SK-N-SH (cell line): ENCODE measurements around the gene ASIC1. TPM values are rescaled to one million over a fixed set of nuclear protein-coding genes. Genes with fewer than 3 reads are reported as not detected.

ENCODE experiments used
- CTCF ChIA-PET: fragments of 300-600, 350-600 bp; formaldehyde crosslinking; extraction: SDS; loops from one replicate; lab custom pipeline; 2021; lab: Yijun Ruan, JAX
- POLR2A ChIA-PET: fragments of 350-600 bp; sonication (Branson Sonifier 250); formaldehyde crosslinking; extraction: SDS; loops from one replicate; lab custom pipeline; 2020; ENCODE audit warnings: antibody characterized with exemption, inconsistent platforms; lab: Yijun Ruan, JAX
- DNase-seq: peaks from one replicate; pipeline ENCODE4 v3.0.0; 2012
- H2AFZ ChIP-seq: fragments of 200-600 bp; sonication (generic); 2 replicates; pipeline ENCODE4 v1.8.1; 2016; ENCODE audit warnings: antibody characterized with exemption, mild to moderate bottlenecking, low read depth
- H3F3A ChIP-seq: fragments of 200-600 bp; sonication (generic); replicated peaks from 2 replicates; pipeline ENCODE3; 2016; ENCODE audit warnings: antibody characterized with exemption, mild to moderate bottlenecking; ENCODE audit not compliant: insufficient read depth
- H3K27ac ChIP-seq, 2 experiments: fragments of 200-500 bp in 1 of 2; fragments of 200-600 bp in 1 of 2; sonication (Bioruptor generic) in 1 of 2; sonication (generic), shearing (Covaris generic) in 1 of 2; 2 replicates each; pipeline versions ENCODE4 v1.5.1 to v1.6.1; 2014 to 2016; ENCODE audit warnings: low read depth in 2 of 2, inconsistent platforms in 1 of 2, low read length in 1 of 2, mild to moderate bottlenecking in 1 of 2, mixed read lengths in 1 of 2
- H3K27me3 ChIP-seq: fragments of 200-600 bp; sonication (generic), shearing (Covaris generic); 2 replicates; pipeline ENCODE4 v1.6.1; 2016; ENCODE audit warnings: mixed run types; ENCODE audit not compliant: insufficient read depth
- H3K36me3 ChIP-seq, 2 experiments: fragments of 200-500 bp in 1 of 2; fragments of 200-600 bp in 1 of 2; sonication (Bioruptor generic) in 1 of 2; sonication (generic) in 1 of 2; replicated peaks in 1 of 2; 2 replicates each; pipeline versions ENCODE3 to v1.5.1; 2014 to 2016; ENCODE audit warnings: low read length in 1 of 2, mild to moderate bottlenecking in 1 of 2; ENCODE audit not compliant: insufficient read depth in 2 of 2, control insufficient read depth in 1 of 2
- H3K4me1 ChIP-seq, 2 experiments: fragments of 200-500 bp in 1 of 2; fragments of 200-600 bp in 1 of 2; sonication (Bioruptor generic) in 1 of 2; sonication (generic), shearing (Covaris generic) in 1 of 2; 2 replicates each; pipeline versions ENCODE4 v1.5.1 to v1.6.1; 2014 to 2016; ENCODE audit warnings: low read depth in 1 of 2, low read length in 1 of 2, mixed run types in 1 of 2; ENCODE audit not compliant: insufficient read depth in 2 of 2, control insufficient read depth in 1 of 2
- H3K4me2 ChIP-seq: fragments of 200-600 bp; sonication (generic), shearing (Covaris generic); 2 replicates; pipeline ENCODE4 v1.6.1; 2017; ENCODE audit warnings: mixed run types
- H3K4me3 ChIP-seq, 2 experiments: fragments of 200-500 bp in 1 of 2; fragments of 200-600 bp in 1 of 2; sonication (Bioruptor generic) in 1 of 2; sonication (generic), shearing (Covaris generic) in 1 of 2; 2 replicates each; pipeline versions ENCODE4 v1.5.1 to v1.8.1; 2014 to 2016; ENCODE audit warnings: low read depth in 2 of 2, inconsistent platforms in 1 of 2, low read length in 1 of 2, mild to moderate bottlenecking in 1 of 2, mixed read lengths in 1 of 2, moderate library complexity in 1 of 2
- H3K79me2 ChIP-seq: fragments of 200-600 bp; sonication (generic); 2 replicates; pipeline ENCODE4 v1.8.1; 2017; ENCODE audit warnings: mild to moderate bottlenecking; ENCODE audit not compliant: insufficient read depth
- H3K9ac ChIP-seq: fragments of 200-600 bp; sonication (generic); 2 replicates; pipeline ENCODE4 v1.6.1; 2017; ENCODE audit warnings: mixed run types
- H3K9me2 ChIP-seq: fragments of 200-600 bp; sonication (generic); 2 replicates; pipeline ENCODE4 v1.6.1; 2017; ENCODE audit warnings: mixed run types
- H3K9me3 ChIP-seq: fragments of 200-600 bp; sonication (generic); 2 replicates; pipeline ENCODE4 v1.6.1; 2017; ENCODE audit warnings: mixed run types, mild to moderate bottlenecking, moderate library complexity
- H4K20me1 ChIP-seq: fragments of 200-600 bp; sonication (generic); 2 replicates; pipeline ENCODE4 v1.6.1; 2017; ENCODE audit warnings: mild to moderate bottlenecking, mixed run types; ENCODE audit not compliant: insufficient read depth
- EZH2phosphoT487 ChIP-seq: fragments of 200-600 bp; sonication (generic); IDR thresholded peaks from 2 replicates; pipeline ENCODE4 v1.6.1; 2017; ENCODE audit warnings: low read depth, mixed run types, mild to moderate bottlenecking, antibody characterized with exemption, moderate library complexity, borderline replicate concordance
- FOSL2 ChIP-seq: IDR thresholded peaks from 2 replicates; pipeline ENCODE4 v1.4.0; 2012; ENCODE audit warnings: low read depth, mild to moderate bottlenecking, moderate library complexity, borderline replicate concordance
- FOXJ3 ChIP-seq: sonication (generic); formaldehyde crosslinking; IDR thresholded peaks from 2 replicates; pipeline ENCODE4 v1.5.1; 2020; ENCODE audit warnings: mild to moderate bottlenecking, missing genetic modification reagents
- FOXM1 ChIP-seq: IDR thresholded peaks from 2 replicates; pipeline ENCODE4 v1.4.0; 2012; ENCODE audit warnings: low read depth, mild to moderate bottlenecking
- GABPA ChIP-seq: IDR thresholded peaks from 2 replicates; pipeline ENCODE4 v1.4.0; 2012; ENCODE audit warnings: low read depth, mild to moderate bottlenecking
- GATA2 ChIP-seq: sonication (generic); formaldehyde crosslinking; IDR thresholded peaks from 2 replicates; pipeline ENCODE4 v1.5.0; 2020; ENCODE audit warnings: mild to moderate bottlenecking, missing genetic modification reagents
- MEF2A ChIP-seq: IDR thresholded peaks from 2 replicates; pipeline ENCODE4 v1.4.0; 2012; ENCODE audit warnings: low read depth, borderline replicate concordance
- NFIC ChIP-seq: IDR thresholded peaks from 2 replicates; pipeline ENCODE4 v1.4.0; 2012; ENCODE audit warnings: borderline replicate concordance
- SIN3A ChIP-seq: IDR thresholded peaks from 2 replicates; pipeline ENCODE4 v1.6.1; 2012; ENCODE audit warnings: low read depth, mild to moderate bottlenecking, low read length, moderate library complexity, borderline replicate concordance
- TAF1 ChIP-seq: IDR thresholded peaks from 2 replicates; pipeline ENCODE4 v1.6.1; 2012; ENCODE audit warnings: low read depth, mild to moderate bottlenecking, low read length, moderate library complexity, borderline replicate concordance
- TCF12 ChIP-seq: IDR thresholded peaks from 2 replicates; pipeline ENCODE4 v1.4.0; 2012
- YY1 ChIP-seq: IDR thresholded peaks from 2 replicates; pipeline ENCODE4 v1.4.0; 2012; ENCODE audit warnings: low read depth, mild to moderate bottlenecking
- WGBS: methylation state at CpG from one replicate; pipeline ENCODE4 v1.1.6; 2017; ENCODE audit warnings: low lambda C conversion rate; 5-methylcytosine and 5-hydroxymethylcytosine counted together
- polyA plus RNA-seq, 3 experiments: library from polyadenylated mRNA; depleted of rRNA; stranded (reverse); fragments of >200 nt; gene quantifications; 2 replicates each; pipeline ENCODE4 v1.2.3, GENCODE V29; 2012
- TF ChIP-seq, protein P1 (sequence below): IDR thresholded peaks from 2 replicates; pipeline ENCODE4 v1.4.0; 2012; ENCODE audit warnings: low read depth
- TF ChIP-seq, protein P2 (sequence below): IDR thresholded peaks from 2 replicates; pipeline ENCODE4 v1.6.1; 2012; ENCODE audit warnings: mild to moderate bottlenecking, low read depth, low read length, moderate library complexity
- TF ChIP-seq, protein P3 (sequence below): IDR thresholded peaks from 2 replicates; pipeline ENCODE4; 2012
- TF ChIP-seq, protein P4 (sequence below): IDR thresholded peaks from 2 replicates; pipeline ENCODE4 v1.4.0; 2012; ENCODE audit warnings: low read depth, borderline replicate concordance
- TF ChIP-seq, protein P5 (sequence below): fragments of 150-350 bp; IDR thresholded peaks from 2 replicates; pipeline ENCODE4 v1.6.1; 2017; ENCODE audit warnings: antibody characterized with exemption, low read length, low read depth, borderline replicate concordance
- TF ChIP-seq, protein P6 (sequence below): fragments of 200-600 bp; sonication (generic); IDR thresholded peaks from 2 replicates; pipeline ENCODE4 v1.6.1; 2017; ENCODE audit warnings: antibody characterized with exemption, mild to moderate bottlenecking, moderate library complexity

The ASIC1 gene
- polyA plus RNA-seq, 1 of the 3 experiments (the other 2 are of a cell fraction): 28.4 TPM

DNA sequence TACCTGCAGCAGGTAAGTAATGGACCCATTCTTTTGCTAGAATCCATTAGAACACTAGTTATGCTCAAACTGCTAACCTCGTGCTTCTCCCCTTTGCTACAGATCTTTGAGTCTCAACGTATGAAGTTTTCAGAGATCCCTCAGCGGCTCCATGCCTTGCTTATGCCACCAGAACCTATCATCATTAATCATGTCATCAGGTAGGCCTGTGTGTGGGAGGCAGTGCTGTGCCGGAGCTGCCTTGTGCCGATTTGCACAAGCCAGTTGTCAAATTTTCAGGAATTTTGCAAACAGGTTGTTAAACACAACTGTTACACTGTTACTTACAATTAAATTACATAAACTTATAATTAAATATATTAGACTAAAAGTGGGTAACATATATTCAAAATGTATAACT is 33.0 kb downstream of the ASIC1 start:
- Histone ChIP-seq H3K27me3 (no peaks in the 10 kb centered on the region), H4K20me1 (peaks cover 22% of the 10 kb centered on the region), H3K9me2 (no peaks in the 10 kb centered on the region), H3K27ac (no peak overlapping the region), H3K36me3 (peaks cover 61 to 67% of the 10 kb centered on the region in 2 experiments), H3K4me3 (no peak overlapping the region), H3F3A (peaks cover 37% of the 10 kb centered on the region), H3K9me3 (no peaks in the 10 kb centered on the region), H3K4me1 (peaks cover 14 to 22% of the 10 kb centered on the region in 2 experiments), H2AFZ (no peak overlapping the region), H3K9ac (no peak overlapping the region), H3K4me2 (no peak overlapping the region), H3K79me2 (peaks cover 18% of the 10 kb centered on the region)
- no peak for DNase-seq
- TF ChIP-seq TAF1: no peak
- TF ChIP-seq MEF2A: no peak
- TF ChIP-seq NFIC: no peak
- TF ChIP-seq, protein P1, sequence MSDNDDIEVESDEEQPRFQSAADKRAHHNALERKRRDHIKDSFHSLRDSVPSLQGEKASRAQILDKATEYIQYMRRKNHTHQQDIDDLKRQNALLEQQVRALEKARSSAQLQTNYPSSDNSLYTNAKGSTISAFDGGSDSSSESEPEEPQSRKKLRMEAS: no peak
- TF ChIP-seq, protein P2, sequence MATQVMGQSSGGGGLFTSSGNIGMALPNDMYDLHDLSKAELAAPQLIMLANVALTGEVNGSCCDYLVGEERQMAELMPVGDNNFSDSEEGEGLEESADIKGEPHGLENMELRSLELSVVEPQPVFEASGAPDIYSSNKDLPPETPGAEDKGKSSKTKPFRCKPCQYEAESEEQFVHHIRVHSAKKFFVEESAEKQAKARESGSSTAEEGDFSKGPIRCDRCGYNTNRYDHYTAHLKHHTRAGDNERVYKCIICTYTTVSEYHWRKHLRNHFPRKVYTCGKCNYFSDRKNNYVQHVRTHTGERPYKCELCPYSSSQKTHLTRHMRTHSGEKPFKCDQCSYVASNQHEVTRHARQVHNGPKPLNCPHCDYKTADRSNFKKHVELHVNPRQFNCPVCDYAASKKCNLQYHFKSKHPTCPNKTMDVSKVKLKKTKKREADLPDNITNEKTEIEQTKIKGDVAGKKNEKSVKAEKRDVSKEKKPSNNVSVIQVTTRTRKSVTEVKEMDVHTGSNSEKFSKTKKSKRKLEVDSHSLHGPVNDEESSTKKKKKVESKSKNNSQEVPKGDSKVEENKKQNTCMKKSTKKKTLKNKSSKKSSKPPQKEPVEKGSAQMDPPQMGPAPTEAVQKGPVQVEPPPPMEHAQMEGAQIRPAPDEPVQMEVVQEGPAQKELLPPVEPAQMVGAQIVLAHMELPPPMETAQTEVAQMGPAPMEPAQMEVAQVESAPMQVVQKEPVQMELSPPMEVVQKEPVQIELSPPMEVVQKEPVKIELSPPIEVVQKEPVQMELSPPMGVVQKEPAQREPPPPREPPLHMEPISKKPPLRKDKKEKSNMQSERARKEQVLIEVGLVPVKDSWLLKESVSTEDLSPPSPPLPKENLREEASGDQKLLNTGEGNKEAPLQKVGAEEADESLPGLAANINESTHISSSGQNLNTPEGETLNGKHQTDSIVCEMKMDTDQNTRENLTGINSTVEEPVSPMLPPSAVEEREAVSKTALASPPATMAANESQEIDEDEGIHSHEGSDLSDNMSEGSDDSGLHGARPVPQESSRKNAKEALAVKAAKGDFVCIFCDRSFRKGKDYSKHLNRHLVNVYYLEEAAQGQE: no peak
- TF ChIP-seq FOSL2: no peak
- no peak for TF ChIP-seq FOXM1
- TF ChIP-seq, protein P3, sequence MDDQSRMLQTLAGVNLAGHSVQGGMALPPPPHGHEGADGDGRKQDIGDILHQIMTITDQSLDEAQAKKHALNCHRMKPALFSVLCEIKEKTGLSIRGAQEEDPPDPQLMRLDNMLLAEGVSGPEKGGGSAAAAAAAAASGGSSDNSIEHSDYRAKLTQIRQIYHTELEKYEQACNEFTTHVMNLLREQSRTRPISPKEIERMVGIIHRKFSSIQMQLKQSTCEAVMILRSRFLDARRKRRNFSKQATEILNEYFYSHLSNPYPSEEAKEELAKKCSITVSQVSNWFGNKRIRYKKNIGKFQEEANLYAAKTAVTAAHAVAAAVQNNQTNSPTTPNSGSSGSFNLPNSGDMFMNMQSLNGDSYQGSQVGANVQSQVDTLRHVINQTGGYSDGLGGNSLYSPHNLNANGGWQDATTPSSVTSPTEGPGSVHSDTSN: no peak
- TF ChIP-seq GATA2 (CRISPR knock-in tag): no peak
- no peak for TF ChIP-seq YY1
- TF ChIP-seq EZH2phosphoT487: no peak
- TF ChIP-seq, protein P4, sequence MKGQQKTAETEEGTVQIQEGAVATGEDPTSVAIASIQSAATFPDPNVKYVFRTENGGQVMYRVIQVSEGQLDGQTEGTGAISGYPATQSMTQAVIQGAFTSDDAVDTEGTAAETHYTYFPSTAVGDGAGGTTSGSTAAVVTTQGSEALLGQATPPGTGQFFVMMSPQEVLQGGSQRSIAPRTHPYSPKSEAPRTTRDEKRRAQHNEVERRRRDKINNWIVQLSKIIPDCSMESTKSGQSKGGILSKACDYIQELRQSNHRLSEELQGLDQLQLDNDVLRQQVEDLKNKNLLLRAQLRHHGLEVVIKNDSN: no peak
- no peak for TF ChIP-seq SIN3A
- TF ChIP-seq FOXJ3 (CRISPR knock-in tag): no peak
- TF ChIP-seq TCF12: no peak
- TF ChIP-seq GABPA: no peak
- TF ChIP-seq, protein P5, sequence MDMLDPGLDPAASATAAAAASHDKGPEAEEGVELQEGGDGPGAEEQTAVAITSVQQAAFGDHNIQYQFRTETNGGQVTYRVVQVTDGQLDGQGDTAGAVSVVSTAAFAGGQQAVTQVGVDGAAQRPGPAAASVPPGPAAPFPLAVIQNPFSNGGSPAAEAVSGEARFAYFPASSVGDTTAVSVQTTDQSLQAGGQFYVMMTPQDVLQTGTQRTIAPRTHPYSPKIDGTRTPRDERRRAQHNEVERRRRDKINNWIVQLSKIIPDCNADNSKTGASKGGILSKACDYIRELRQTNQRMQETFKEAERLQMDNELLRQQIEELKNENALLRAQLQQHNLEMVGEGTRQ: no peak
- TF ChIP-seq, protein P6, sequence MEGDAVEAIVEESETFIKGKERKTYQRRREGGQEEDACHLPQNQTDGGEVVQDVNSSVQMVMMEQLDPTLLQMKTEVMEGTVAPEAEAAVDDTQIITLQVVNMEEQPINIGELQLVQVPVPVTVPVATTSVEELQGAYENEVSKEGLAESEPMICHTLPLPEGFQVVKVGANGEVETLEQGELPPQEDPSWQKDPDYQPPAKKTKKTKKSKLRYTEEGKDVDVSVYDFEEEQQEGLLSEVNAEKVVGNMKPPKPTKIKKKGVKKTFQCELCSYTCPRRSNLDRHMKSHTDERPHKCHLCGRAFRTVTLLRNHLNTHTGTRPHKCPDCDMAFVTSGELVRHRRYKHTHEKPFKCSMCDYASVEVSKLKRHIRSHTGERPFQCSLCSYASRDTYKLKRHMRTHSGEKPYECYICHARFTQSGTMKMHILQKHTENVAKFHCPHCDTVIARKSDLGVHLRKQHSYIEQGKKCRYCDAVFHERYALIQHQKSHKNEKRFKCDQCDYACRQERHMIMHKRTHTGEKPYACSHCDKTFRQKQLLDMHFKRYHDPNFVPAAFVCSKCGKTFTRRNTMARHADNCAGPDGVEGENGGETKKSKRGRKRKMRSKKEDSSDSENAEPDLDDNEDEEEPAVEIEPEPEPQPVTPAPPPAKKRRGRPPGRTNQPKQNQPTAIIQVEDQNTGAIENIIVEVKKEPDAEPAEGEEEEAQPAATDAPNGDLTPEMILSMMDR: no peak
- WGBS: 86% methylated on average over 5 of the region's 5 CpGs
- CTCF ChIA-PET: interaction anchor here (1.2 to 5.1 kb wide), 7 partner anchors 11 to 79 kb away, joined by 3 to 74 read pairs (median 7); partner anchors contain the start of gene COX14
- POLR2A ChIA-PET: interaction anchor here (0.6 to 1.3 kb wide), 2 partner anchors 11 to 20 kb away, joined by 4 read pairs; no protein-coding TSS in a partner anchor
